ENCODE measurements around the gene GPHN.

- TF ChIP-seq, protein P1, sequence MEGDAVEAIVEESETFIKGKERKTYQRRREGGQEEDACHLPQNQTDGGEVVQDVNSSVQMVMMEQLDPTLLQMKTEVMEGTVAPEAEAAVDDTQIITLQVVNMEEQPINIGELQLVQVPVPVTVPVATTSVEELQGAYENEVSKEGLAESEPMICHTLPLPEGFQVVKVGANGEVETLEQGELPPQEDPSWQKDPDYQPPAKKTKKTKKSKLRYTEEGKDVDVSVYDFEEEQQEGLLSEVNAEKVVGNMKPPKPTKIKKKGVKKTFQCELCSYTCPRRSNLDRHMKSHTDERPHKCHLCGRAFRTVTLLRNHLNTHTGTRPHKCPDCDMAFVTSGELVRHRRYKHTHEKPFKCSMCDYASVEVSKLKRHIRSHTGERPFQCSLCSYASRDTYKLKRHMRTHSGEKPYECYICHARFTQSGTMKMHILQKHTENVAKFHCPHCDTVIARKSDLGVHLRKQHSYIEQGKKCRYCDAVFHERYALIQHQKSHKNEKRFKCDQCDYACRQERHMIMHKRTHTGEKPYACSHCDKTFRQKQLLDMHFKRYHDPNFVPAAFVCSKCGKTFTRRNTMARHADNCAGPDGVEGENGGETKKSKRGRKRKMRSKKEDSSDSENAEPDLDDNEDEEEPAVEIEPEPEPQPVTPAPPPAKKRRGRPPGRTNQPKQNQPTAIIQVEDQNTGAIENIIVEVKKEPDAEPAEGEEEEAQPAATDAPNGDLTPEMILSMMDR (conservative IDR thresholded peaks at IDR 0.05; ENCODE audit: low read depth, low read length), result no peak
- no peak for TF ChIP-seq EZH2phosphoT487 (IDR thresholded peaks at IDR 0.05; ENCODE audit: borderline replicate concordance, low read length)
- no peak for TF ChIP-seq EZH2 (IDR thresholded peaks at IDR 0.05; ENCODE audit: low read length, unreplicated experiment)
Measured at GRCh38 chr14:66677780-66678179, 169.8 kb downstream of the GPHN start.

Measured in PC-3 (cell line).